ENCODE data around the gene ANKRD52.
"Not testable (repeated sequence)": the region's sequence is repeated elsewhere in the genome, so short reads cannot be mapped to it uniquely, and the experiment has no call there.

Gene ANKRD52

DNA sequence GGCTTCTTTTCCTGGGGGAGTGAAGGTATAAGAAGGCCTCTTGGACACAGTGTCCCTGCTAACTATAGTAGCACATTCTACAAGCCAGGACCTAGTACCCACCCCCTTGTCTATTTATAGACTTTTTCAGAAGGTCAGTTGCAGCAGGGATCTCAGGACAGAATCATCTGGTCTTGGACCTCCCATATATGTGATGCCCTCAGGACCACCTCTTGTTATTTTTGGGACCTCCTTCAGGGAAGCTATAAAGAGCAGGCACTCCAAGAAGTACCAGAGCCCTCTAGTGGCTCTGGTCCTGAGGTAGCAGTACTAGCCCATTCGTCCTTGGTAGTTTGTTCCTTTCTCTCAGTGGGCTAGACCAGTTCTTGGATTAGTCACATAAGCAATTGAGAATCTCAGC is 12.8 kb upstream of the ANKRD52 start:
- no peak for DNase-seq

DNA sequence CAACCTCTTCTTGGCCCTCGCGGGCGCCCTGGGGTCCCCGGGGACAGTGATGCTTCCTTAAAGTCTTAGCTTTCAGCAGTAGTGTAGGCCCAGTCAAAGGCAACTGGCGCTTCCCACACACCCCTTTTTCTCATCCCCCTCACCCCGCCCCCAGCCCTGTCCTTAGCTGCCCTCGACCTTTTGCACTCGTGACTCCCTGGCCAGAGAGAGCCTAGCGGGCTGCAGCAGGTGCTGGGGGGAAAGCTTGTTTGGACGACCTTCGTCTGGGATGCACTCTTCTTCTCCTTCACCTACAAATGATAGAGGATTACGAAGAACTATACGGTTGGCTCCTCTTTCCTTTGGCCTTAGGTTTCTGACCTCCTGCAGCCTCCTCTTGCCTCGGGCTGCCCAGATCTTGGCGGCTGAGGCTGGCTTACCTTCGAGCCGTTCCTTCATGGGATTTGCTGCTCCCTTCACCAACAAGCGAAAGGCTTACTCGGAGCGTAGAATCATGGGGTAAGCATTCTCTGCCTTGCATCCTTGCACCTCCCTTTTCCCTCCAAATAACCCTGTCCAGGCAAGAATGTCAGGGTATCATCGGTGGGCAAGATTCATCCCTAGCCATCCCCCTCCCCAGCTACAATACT is 9.4 kb upstream of the ANKRD52 start:
- no peak for DNase-seq

DNA sequence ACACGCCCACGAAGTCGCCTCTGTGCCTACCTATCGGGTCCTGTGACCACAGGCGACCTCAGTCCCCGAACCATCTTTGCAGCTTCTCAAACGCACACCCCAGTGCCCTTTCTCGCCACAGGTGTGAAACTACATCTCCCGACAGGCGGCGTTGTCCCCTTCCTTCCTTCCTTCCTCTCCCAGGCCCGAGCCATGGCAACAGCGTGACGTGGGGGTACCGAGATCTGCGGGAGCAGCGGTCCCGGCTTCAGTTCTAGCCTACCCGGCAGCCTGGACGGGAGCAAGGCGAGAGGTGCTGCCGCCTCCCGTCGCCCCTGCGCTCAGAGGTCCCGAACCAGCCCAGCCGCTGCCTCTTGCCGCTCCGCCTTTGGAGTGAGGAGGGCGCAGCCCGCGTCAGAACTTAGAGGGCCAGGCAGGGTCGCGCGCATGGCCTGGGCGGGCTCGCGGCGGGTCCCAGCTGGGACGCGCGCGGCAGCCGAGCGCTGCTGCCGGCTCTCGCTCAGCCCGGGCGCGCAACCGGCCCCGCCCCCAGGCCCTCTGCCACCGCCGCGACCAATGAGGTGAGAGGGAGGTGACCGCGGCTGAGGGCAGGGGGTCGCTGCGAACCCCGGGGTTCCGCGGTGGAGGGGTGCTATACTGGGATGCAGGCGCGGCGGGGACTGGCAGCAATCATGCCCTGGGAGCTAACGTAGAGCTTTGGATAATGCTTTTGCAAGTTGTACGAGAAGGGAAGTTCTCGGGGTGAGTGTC is 8.7 kb upstream of the ANKRD52 start, which contains the start of gene COQ10A:
Gene COQ10A, plus strand, starts transcription at position 250 of the 750 bp plus-strand sequence. Its CDS starts 177 bp downstream, at position 427.
- peak; percentile 90 for DNase-seq

DNA sequence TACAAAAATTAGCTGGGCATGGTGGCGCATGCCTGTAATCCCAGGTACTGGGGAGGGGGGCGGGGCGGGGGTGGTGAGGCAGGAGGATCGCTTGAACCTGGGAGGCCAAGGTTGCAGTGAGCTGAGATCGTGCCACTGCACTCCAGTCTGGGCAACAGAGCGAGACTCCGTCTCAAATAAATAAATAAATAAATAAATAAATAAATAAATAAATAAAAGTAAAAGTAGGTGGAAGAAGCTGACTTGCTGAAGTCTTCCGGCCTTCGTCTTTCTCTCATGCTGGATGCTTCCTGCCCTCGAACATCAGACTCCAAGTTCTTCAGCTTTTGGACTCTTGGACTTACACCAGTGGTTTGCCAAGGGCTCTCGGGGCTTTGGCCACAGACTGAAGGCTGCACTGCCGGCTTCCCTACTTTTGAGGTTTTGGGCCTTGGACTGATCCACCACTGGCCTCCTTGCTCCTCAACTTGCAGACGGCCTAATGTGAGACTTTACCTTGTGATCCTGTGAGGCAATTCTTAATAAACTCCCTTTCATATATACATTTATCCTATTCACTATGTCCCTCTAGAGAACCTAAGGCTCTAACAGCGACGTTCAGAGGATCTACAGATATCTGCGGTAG is 8.0 kb upstream of the ANKRD52 start:
- not testable (repeated sequence) for DNase-seq

DNA sequence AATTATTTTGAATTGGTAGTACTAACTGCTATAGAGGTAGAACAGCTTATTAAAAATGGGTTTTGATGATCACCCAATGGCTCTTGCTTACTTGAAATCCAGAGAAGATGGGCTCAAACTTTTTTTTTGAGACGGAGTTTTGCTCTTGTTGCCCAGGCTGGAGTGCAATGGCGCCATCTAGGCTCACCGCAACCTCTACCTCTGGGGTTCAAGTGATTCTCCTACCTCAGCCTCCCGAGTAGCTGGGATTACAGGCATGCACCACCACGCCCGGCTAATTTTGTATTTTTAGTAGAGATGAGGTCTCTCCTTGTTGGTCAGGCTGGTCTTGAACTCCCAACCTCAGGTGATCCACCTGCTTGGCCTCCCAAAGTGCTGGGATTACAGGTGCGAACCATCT is 4.8 kb upstream of the ANKRD52 start:
- not testable (repeated sequence) for DNase-seq

DNA sequence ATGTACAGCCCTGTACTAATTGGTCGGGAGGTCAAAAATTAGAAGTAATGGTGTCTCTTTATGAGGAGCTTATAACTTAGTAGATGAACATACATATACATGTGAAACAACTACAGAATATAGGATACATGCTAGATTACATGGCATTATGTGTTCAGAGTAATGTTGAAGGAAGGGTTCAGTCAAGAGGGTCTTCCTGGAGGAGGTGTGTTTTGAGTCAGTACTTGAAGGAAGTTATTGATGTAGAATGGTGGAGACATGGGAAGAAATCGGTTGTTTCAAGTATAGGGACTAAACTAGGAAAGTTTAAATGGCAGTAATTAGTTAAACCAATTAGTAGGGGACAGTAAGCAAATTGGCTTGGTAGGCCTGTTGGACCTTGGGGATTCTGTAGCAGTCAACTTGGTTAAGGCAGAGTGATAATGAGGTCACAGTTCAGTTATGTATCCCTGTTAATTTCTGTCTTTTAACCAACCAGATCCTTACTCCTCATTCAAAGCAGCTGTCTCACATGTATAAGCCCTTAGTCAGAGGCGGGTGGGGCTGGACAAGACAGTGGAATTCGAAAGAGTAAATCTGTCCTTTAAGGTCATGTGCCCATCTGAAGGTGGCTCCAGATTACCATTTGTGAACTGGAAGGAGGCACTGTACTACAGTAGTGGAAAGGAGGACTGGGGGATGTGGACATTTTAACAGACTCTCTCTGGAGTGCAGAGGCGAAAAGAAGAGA is 3.5 kb upstream of the ANKRD52 start:
- no peak for DNase-seq

DNA sequence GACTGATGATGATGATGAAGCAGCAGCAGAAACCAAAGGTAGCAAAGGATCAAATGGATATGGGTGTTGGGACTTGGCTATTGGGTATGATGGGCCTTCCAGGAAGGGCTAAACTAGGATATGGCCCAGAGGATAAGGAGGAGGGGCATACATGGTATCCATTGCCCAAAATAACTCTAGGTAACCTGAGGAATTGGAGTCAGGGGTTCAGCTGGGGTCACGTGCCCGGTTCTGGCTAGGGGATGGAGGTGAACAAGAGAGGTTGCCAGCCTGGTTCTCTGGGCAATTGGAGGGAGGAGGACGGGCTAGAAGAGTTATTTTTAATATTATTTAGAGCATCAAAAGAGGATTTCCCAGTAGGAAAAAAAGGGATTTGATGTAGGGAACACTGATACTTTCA is 2.7 kb upstream of the ANKRD52 start:
- DNase-seq = no peak

DNA sequence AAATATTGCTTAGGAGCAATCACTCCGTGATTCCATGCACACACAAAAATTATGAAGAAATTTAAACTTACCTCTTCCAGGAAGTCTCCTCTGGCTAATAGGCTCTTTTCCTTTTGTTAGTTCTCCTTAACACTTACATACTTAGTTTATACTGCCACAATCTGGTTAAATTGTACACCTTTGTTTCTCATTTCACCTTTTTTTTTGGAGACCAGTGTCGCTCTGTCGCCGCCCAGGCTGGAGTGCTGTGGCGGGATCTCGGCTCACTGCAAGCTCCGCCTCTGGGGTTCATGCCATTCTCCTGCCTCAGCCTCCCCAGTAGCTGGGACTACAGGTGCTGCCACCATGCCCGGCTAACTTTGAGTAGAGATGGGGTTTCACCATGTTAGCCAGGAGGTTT is 2.2 kb upstream of the ANKRD52 start:
- DNase-seq = no peak

DNA sequence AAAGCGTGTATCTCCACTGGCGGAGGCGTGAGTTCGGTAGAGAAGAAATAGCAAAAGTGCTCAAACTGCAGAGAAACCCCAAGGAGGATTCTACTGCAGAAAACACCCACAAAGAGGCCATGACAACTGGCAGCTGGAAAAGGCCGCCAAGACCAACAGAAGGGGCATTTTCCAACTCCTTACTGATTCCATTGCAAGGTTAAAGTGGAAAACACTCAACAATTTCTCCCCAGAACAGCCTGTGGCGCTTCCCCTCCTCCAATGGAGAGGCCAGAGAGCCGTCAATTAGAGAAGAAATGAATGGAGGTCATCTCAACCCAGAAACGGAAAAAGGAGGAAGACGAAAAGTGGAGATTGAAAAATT is 618 bp upstream of the ANKRD52 start:
- DNase-seq = no peak

DNA sequence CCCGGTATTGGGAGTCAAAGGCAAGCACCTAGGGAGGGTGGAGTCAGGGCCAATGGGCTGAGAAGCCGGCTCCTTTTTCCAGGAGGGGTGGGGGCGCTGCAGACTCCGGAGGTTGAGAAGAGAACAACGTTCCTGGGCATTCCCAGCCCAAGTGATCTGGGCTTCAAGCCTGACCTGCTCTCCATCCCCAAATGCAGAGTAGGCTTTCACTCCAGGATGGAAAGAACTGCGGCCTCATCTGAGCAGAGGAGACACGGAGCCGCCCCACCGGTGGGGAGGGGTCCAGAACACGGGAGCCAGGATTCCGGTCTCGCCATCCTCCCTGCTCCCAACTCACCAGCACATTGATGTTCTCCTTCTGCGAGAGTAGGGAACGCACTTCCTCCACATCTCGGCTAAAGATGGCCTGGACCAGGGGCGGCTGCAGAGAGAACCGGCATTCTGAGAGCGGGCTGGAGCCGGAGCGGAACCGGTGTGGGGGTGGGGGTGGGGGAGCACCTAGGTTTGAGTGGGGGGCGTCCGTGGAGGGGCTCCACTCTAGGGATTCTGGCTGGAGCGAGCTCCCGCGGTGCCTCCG is 605 bp downstream of the ANKRD52 start:
- no peak for DNase-seq

DNA sequence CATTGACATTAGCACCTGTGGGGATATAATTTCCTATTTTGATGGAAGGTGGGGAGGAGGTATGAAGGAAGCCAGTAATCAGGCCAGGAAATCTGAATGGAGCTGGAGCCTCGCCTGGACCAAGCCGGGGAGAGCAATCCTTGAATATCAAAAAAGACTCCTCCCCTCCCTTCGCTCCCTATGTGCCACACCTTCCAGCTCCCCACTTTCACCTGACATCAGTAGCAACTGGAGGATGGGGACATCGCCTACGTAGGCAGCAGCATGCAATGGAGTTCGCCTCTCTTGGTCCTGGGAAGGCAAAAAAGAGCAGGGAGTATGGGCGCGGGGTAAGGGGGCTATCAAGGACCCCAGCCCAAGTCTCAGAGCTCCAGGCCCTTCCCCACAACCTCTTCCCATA is 1.1 kb downstream of the ANKRD52 start:
- no peak for DNase-seq

DNA sequence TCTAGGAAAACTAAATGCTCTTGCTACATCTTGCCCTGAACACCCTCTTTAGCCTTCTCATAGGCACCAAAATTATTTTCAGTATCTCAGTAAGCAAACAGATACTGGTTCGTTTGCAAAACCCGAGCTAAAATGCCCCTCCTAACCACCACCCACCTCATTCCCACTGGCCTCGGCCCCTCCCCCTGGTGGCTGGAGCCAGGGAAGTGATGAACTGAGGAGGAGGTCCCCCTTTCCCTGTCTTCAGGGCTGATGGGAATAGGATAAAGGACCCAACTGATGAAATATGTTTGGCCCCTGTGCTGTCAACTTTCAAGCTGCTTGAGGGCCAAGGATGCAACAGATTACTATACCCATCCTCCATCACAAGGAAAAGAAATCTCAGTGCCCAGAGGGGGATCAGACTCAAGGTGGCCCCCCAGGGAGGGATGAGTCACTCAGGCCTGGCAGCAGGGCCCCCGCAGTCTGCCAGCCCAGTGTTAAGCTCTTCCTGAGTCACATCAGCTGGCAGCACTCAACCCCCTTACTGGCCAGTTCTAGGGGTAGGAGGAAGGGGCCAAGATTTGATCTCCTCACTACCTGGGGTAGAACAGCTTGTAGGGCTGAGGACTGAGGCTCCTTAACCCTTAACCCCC is 1.7 kb downstream of the ANKRD52 start:
- no peak for DNase-seq

DNA sequence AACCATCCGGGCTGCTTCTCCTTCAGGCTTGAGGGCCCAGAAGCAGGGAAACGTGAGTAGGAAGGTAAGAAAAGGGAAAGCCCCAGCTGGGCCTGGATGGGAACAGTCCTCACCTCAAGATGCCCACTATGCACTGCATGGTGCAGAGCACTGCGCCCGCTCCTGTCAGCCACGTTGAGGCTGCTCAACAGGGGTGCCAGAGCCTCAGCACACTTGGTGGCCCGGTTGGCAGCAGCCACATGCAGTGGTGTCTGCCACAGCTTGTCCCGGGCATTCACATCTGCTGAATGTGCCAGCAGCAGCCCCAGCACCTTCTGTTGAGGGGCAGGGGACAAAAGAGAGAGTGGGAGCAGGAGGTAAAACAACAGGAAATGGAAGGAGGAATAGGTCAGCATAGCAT is 2.5 kb downstream of the ANKRD52 start:
- no peak for DNase-seq

DNA sequence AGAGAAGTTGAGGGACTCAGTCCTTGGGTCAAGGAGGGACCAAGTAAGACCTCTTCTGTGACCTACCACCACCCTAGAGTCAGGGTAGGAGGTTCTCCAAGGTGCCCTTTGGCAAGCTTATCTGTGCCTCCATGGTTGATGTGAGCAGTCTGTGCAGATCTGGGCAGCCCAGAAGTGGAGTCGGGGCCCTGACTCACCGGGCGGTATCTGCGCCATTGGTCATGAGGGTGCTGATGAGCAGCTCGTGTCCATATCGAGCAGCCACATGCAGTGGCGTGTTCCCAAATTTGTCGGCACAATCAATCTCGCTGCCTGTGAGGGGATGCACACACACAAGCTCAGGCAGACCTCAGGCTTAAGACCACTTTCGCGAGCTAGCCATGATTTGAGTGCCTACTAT is 5.1 kb downstream of the ANKRD52 start:
- no peak for DNase-seq

DNA sequence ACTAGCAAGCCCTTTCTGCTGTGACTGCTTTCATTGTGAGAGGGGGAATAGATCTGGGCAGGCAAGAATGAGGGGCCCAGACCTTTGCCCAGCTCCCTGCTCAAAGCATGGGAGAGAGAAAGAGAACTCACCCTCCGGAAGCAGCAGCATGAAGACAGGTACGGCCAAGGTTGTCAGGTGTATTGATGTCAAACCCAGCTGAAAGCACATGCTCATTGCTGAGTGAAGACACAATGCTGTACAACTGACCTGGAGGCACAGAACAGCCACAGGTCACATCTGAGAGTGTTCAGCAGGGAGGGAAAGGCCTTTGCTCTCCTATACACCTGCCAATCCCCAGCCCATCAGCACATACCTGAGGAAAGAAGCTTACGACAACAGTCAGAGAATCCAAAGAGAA is 5.5 kb downstream of the ANKRD52 start:
- DNase-seq = no peak

DNA sequence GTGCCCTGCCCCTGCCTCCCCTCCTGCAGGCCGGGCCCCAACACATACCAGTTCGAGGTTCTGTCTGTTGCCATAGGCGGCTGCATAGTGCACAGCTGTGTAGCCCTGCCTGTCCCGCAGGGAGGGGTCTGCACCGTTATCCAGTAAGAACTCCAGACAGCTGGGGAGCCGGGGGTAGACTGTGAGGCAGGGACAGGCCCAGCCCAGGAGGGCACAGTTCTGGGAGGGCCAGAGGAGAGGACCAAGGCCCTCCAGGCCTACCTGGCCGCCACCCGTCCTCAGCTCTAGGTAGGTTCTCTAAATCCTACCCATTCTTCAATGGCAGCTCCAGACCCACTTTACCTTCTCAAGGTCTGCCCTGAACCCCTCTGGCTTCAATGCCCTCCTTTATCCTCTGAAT is 9.5 kb downstream of the ANKRD52 start:
- DNase-seq = no peak

DNA sequence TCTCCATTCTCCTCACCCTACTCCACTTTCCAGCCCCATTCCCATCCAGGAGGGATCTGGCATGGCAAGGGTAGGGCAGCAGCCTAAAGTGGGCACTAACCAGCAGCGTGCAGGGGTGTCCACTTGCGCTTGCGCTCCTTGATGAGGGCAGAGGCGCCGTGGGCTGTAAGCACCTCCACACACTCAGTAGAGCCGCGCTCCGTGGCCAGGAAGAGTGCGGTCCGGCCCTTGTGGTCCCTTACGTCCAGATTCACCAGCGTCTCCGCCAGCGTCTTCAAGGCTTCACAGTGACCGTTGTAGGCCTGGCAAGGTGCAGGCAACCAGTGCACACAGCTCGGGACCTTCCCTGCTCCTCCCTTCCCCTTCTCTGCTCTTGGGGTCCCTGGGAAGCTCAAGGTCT is 10.3 kb downstream of the ANKRD52 start:
- DNase-seq = no peak

DNA sequence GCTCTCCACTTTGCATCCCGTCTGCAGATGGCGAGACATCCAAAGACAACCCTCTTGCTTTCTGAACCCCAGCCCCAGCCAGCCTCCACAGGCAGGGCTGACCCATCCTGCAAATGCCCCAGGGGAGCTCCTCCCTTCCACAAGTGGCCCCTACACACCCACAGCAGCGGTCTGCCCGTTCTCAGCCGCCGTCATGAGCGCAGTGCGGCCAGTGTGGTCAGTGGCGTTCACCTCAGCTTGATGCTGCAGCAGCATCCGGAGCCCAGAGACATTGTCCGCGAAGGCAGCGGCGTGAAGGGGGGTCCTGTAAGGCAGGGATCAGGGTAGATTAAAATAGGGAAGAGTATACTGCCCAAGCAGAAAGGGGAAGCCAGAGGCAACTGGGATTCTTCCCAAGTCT is 13.7 kb downstream of the ANKRD52 start:
- no peak for DNase-seq

DNA sequence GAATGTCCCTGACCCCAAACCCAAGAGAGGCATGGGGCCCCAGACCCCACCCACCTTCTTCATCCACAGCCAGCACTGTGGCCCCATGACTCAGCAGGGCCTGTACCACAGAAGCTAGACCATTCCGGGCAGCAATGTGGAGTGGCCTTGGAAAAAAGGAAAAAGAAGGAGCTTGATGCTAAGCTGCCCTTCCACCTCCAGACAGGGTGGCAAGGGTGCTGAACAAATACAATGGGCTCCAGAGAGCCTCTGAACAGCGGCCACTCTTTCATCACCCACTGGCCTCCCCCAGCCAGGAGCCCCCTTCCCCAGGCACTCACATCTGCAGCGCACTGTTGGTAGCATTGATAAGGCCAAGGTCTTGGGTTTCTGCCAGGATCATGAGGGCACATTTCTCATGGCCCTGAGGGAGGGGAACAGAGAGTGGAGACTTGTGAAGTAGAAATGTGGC is 14.4 kb downstream of the ANKRD52 start:
- no peak for DNase-seq

DNA sequence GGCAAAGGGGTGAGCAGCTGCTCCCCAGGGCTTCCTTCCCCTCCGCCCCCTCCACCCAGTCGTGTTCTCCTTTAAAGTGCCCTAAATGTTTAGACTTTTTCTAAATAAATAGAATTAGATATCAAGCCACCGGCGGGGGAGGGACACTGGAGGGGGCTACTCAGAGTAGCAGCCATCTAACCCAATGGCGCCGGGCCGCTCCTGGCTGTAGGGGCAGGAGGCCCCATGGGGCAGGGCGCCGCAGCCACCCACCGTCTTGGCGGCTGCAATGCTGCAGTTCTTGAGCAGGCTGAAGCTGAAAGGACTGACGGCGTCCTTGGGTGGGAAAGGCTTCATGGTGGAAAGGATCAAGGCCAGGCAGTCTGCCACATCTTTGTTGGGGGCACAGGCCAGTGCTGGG is 15.2 kb downstream of the ANKRD52 start:
- no peak for DNase-seq

DNA sequence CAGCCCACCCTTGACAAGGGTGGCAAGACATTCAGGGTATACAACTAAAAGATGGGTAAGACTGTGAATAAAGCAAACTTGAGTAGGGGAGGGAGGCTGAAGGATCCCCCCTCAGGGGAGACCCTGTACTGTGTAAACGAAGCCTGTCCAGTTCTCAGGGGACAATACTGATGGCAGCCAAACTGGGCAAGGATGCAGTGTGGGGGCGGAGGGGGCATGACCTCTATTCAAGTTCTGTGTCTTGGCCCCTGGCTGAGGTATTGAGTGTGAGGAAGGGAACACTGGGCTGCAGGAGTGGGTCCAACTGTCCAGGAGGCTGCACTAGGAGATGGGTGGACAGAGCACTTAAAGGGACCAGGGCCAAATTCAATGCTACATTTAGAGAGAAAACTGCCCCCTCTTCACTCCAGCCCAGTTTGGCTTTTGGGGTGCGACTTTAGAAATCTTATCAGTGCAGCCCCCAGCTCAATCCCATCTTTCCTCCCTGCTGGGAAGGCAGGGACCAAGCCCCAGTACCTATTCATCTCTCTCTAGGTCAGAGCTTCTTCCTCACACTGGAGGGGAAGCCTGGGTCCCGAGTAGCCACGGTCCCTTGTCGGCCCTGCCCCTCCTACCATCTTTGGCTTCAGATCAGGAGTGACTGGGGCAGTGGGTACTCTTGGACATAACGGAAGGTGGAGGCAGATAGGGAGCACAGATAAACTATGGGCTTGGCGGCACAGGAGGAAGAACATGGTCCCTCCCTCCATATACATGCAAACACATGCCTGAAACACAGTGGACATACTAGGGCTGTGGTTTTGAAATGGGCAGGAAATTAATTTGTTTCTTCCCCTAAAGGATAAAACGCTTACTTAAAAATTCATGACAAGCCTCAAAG is 16.5 kb downstream of the ANKRD52 start:
- DNase-seq = no peak

DNA sequence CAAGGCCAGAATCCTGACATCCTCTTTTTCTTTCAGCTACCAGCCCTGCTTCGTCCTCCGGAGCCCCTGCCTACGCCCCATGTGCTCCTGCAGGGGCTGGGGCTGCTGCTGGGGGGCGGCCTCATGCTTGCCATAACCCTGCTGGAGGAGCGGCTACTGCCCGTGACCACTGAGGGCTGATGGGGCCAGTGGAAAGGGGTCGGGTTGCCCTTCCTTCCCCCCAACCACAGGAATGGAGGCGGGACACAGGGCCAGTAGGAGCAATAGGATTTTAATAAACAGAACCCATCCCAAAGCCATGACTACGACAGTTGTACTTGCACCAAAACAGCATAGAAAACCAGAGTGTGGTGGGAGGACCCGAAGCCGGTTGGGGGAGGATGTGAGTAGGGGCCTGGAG is 20.6 kb downstream of the ANKRD52 start:
- no peak for DNase-seq

Measured in activated T-cell treated with anti-CD3 and anti-CD28 coated beads, Interleukin-2, amount 50 U/mL, for 1 hour (primary cell).